HepG2 (cell line): Measurements from ENCODE around the gene MRPL58. TPM values are rescaled to one million over a fixed set of nuclear protein-coding genes. Genes with fewer than 3 reads are reported as not detected.
A peak's percentile ranks its signal among the peaks of the same experiment; 100 is the strongest.

Source experiments
- ARNT ChIP-seq: fragments of 450-650 bp; IDR thresholded peaks from 2 replicates; pipeline ENCODE4 v1.6.1; 2017
- ATF7-NPFF ChIP-seq: sonication (generic); formaldehyde crosslinking; IDR thresholded peaks from 2 replicates; pipeline ENCODE4 v1.8.1; 2023; ENCODE audit warnings: mild to moderate bottlenecking, low read depth, missing genetic modification reagents, moderate library complexity
- CBX2 ChIP-seq, 2 experiments: fragments of 200-600 bp in 1 of 2; sonication (generic); formaldehyde crosslinking in 1 of 2; IDR thresholded peaks; 2 replicates each; pipeline versions ENCODE4 v1.7.0 to v1.8.1; 2018 to 2022; ENCODE audit warnings: low read depth in 2 of 2, low read length in 1 of 2, mild to moderate bottlenecking in 1 of 2, missing genetic modification reagents in 1 of 2
- CREB1 ChIP-seq, 2 experiments: fragments of 450-650 bp in 1 of 2; IDR thresholded peaks; 2 replicates each; pipeline ENCODE4 v1.6.1; 2016 to 2017; ENCODE audit warnings: control low read depth in 1 of 2, mild to moderate bottlenecking in 1 of 2, missing compliant biosample characterization in 1 of 2, missing genetic modification characterization in 1 of 2
- DR1 ChIP-seq: sonication (generic); formaldehyde crosslinking; IDR thresholded peaks from 2 replicates; pipeline ENCODE4 v1.8.0; 2021; ENCODE audit warnings: mild to moderate bottlenecking, missing genetic modification reagents, inconsistent platforms
- HOXA3 ChIP-seq: sonication (generic); formaldehyde crosslinking; IDR thresholded peaks from 2 replicates; pipeline ENCODE4 v1.5.0; 2020; ENCODE audit warnings: missing genetic modification reagents
- IKZF4 ChIP-seq: sonication (generic); formaldehyde crosslinking; IDR thresholded peaks from 2 replicates; pipeline ENCODE4 v1.5.1; 2020; ENCODE audit warnings: borderline replicate concordance, mild to moderate bottlenecking, low read depth, missing genetic modification reagents; ENCODE audit errors: not compliant biosample characterization
- MED8 ChIP-seq: sonication (generic); formaldehyde crosslinking; IDR thresholded peaks from 2 replicates; pipeline ENCODE4 v1.8.1; 2023; ENCODE audit warnings: mild to moderate bottlenecking, missing genetic modification reagents; ENCODE audit not compliant: insufficient replicate concordance
- NFIC ChIP-seq: IDR thresholded peaks from 2 replicates; pipeline ENCODE4 v1.6.1; 2012; ENCODE audit warnings: mild to moderate bottlenecking, low read length, inconsistent platforms
- NR2F2 ChIP-seq: IDR thresholded peaks from 2 replicates; pipeline ENCODE4 v1.6.1; 2012; ENCODE audit warnings: low read depth, inconsistent platforms, borderline replicate concordance
- PHB2 ChIP-seq: fragments of 450-650 bp; IDR thresholded peaks from 2 replicates; pipeline ENCODE4 v1.6.1; 2018; ENCODE audit not compliant: partially characterized antibody
- RARA ChIP-seq: IDR thresholded peaks from 2 replicates; pipeline ENCODE4 v1.6.1; 2016; ENCODE audit warnings: missing genetic modification reagents, missing compliant biosample characterization
- RBAK ChIP-seq: sonication (generic); formaldehyde crosslinking; IDR thresholded peaks from 2 replicates; pipeline ENCODE4 v1.5.1; 2020; ENCODE audit warnings: mild to moderate bottlenecking, missing genetic modification reagents
- SIX4 ChIP-seq: sonication (generic); formaldehyde crosslinking; IDR thresholded peaks from 2 replicates; pipeline ENCODE4 v1.4.0; 2020; ENCODE audit warnings: missing genetic modification reagents
- SMAD9 ChIP-seq: sonication (generic); formaldehyde crosslinking; IDR thresholded peaks from 2 replicates; pipeline ENCODE4 v1.5.1; 2020; ENCODE audit warnings: mild to moderate bottlenecking, missing genetic modification reagents
- SRF ChIP-seq: IDR thresholded peaks from 2 replicates; pipeline ENCODE4 v1.6.1; 2011; ENCODE audit warnings: mild to moderate bottlenecking, low read depth, low read length, moderate library complexity
- TFAP4 ChIP-seq: sonication (generic); IDR thresholded peaks from 2 replicates; pipeline ENCODE4 v1.6.1; 2016; ENCODE audit warnings: low read depth, borderline replicate concordance
- ZNF10 ChIP-seq: sonication (generic); formaldehyde crosslinking; IDR thresholded peaks from 2 replicates; pipeline ENCODE4 v1.4.0; 2020; ENCODE audit warnings: mild to moderate bottlenecking, low read depth, missing genetic modification reagents, borderline replicate concordance
- ZNF207 ChIP-seq: fragments of 450-650 bp; IDR thresholded peaks from 2 replicates; pipeline ENCODE4 v1.6.1; 2016; ENCODE audit warnings: antibody characterized with exemption, borderline replicate concordance
- ZNF225 ChIP-seq: sonication (generic); formaldehyde crosslinking; IDR thresholded peaks from 2 replicates; pipeline ENCODE4 v1.4.0; 2020; ENCODE audit warnings: mild to moderate bottlenecking, missing genetic modification reagents
- ZNF24 ChIP-seq: fragments of 450-650 bp; IDR thresholded peaks from 2 replicates; pipeline ENCODE4 v1.6.1; 2017; ENCODE audit warnings: antibody characterized with exemption, mild to moderate bottlenecking
- ZNF331 ChIP-seq: sonication (generic); formaldehyde crosslinking; IDR thresholded peaks from 2 replicates; pipeline ENCODE4 v1.4.0; 2020; ENCODE audit warnings: missing genetic modification reagents
- ZNF724P ChIP-seq: sonication (generic); formaldehyde crosslinking; IDR thresholded peaks from 2 replicates; pipeline ENCODE4 v1.8.0; 2022; ENCODE audit warnings: missing genetic modification reagents, borderline replicate concordance
- ZNF788 ChIP-seq: sonication (generic); formaldehyde crosslinking; IDR thresholded peaks from 2 replicates; pipeline ENCODE4 v1.5.0; 2020; ENCODE audit warnings: mild to moderate bottlenecking, missing genetic modification reagents, borderline replicate concordance
- polyA plus RNA-seq, 8 experiments: library from polyadenylated mRNA; depleted of rRNA in 3 of 8; stranded (reverse) in 7 of 8; unstranded in 1 of 8; fragments of >200 nt; fragmentation: Illumina TruSeq in 4 of 8; extraction: Trizol in 4 of 8; gene quantifications; 2 replicates each; pipeline versions ENCODE4 v1.2.1 to v1.2.3, GENCODE V29; 2011 to 2016; ENCODE audit warnings: low read depth in 4 of 8, missing spikeins in 1 of 8, mixed read lengths in 1 of 8; ENCODE audit not compliant: insufficient read depth in 1 of 8
- total RNA-seq, 5 experiments: library from RNA; depleted of rRNA; stranded (reverse); fragments of >200 nt; fragmentation: Illumina TruSeq; extraction: Trizol; gene quantifications; 2 replicates each; pipeline ENCODE4 v1.2.3, GENCODE V29; 2016; ENCODE audit warnings: low read depth in 1 of 5
- TF ChIP-seq, protein P1 (sequence below): sonication (generic); formaldehyde crosslinking; IDR thresholded peaks from 2 replicates; pipeline ENCODE4 v1.4.0; 2020; ENCODE audit warnings: mild to moderate bottlenecking, missing genetic modification reagents
- TF ChIP-seq, protein P2 (sequence below): IDR thresholded peaks from 2 replicates; pipeline ENCODE4 v1.6.1; 2016; ENCODE audit warnings: missing compliant biosample characterization, missing genetic modification reagents, borderline replicate concordance

The MRPL58 gene
- total and polyA plus RNA-seq, 2 of the 13 experiments (the other 11 are each of a cell fraction or from before 2014, with no cell fraction given), result 44.9 to 68.9 TPM

DNA sequence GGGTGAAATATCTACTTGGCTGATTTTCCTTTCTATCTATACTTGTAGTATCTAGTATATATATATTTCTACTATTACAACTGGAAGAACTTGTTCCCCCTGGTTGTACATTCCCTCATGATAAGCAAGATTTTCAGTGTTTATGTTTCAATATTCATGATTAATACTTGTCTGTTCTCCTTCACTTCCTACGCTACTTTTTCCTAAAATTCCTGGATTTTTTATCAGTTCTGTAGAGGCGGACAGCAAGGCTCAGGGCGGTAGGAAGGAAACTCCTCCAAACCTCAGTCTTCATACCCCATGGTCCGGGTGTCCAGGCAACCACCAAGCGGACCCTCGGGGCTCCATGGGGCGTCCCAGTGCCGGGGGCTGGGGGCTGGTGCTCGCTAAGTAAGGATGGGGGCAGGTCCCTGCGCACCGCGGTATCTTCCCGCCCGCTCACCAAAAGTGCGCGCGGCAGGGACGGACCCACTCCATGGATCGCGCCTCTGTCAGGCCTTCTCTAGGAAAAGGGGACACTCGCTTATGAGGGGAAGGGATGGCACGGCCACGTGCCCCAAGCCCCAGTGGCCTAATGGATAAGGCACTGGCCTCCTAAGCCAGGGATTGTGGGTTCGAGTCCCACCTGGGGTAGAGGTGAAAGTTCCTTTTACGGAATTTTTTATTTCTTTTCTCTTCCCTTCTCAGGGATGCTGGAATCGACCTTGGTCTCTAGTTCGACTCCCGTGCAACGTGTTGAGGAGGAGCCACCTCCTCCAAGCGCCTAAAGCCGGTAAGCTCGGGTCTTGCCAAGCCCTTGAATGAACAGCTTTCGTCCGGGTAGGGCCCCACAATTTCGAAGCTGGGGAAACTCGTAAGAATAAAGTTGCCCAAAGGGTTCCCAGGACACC is 21.1 kb downstream of the MRPL58 start (continued):
- 0 out of 2 replicates have a peak, but pooled peaks have one; percentile 19 for TF ChIP-seq CREB1 (IDR thresholded peaks at IDR 0.05)
- no peak; the same call in 1 of the 2 replicates for TF ChIP-seq CREB1 (CRISPR knock-in tag; IDR thresholded peaks at IDR 0.05)
- peak; percentile 36; the same call in 1 of the 2 replicates for TF ChIP-seq RARA (CRISPR knock-in tag)
- TF ChIP-seq, protein P1, sequence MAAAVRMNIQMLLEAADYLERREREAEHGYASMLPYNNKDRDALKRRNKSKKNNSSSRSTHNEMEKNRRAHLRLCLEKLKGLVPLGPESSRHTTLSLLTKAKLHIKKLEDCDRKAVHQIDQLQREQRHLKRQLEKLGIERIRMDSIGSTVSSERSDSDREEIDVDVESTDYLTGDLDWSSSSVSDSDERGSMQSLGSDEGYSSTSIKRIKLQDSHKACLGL (CRISPR knock-in tag), result peak; percentile 76; the same call in 1 of the 2 replicates
- TF ChIP-seq ZNF24, result peak; percentile 96
- TF ChIP-seq SMAD9 (CRISPR knock-in tag), result no peak
- TF ChIP-seq NR2F2, result peak; percentile 57; the same call in 1 of the 2 replicates
- TF ChIP-seq ARNT, result no peak
- peak; percentile 56; the same call in 1 of the 2 replicates for TF ChIP-seq ZNF225 (CRISPR knock-in tag)
- peak; percentile 88 for TF ChIP-seq HOXA3
- TF ChIP-seq SRF, result 0 out of 2 replicates have a peak, but pooled peaks have one; percentile 10
- no peak for TF ChIP-seq ZNF724P
- TF ChIP-seq ZNF788 (CRISPR knock-in tag), result peak; percentile 99
- no peak; the same call in 1 of the 2 replicates for TF ChIP-seq DR1 (CRISPR knock-in tag)
- no peak; the same call in 1 of the 2 replicates for TF ChIP-seq TFAP4
- peak; percentile 77; the same call in 1 of the 2 replicates for TF ChIP-seq SIX4 (CRISPR knock-in tag)
- TF ChIP-seq PHB2, result no peak
- TF ChIP-seq NFIC, result peak; percentile 53; the same call in 1 of the 2 replicates
- TF ChIP-seq CBX2 (IDR thresholded peaks at IDR 0.05; ENCODE audit: low read depth, low read length), result no peak
- TF ChIP-seq CBX2 (CRISPR knock-in tag; IDR thresholded peaks at IDR 0.05; ENCODE audit: low read depth), result no peak
- TF ChIP-seq MED8 (CRISPR knock-in tag), result no peak
- TF ChIP-seq ATF7-NPFF, result peak; percentile 49; the same call in 1 of the 2 replicates
- no peak for TF ChIP-seq ZNF10
- TF ChIP-seq ZNF331 (CRISPR knock-in tag), result peak; percentile 97
- no peak for TF ChIP-seq ZNF207
- TF ChIP-seq RBAK (CRISPR knock-in tag), result peak; percentile 66; the same call in 1 of the 2 replicates
- no peak for TF ChIP-seq IKZF4 (CRISPR knock-in tag)
- TF ChIP-seq, protein P2, sequence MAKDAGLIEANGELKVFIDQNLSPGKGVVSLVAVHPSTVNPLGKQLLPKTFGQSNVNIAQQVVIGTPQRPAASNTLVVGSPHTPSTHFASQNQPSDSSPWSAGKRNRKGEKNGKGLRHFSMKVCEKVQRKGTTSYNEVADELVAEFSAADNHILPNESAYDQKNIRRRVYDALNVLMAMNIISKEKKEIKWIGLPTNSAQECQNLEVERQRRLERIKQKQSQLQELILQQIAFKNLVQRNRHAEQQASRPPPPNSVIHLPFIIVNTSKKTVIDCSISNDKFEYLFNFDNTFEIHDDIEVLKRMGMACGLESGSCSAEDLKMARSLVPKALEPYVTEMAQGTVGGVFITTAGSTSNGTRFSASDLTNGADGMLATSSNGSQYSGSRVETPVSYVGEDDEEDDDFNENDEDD (CRISPR knock-in tag), result peak; percentile 96
